ENCODE measurements around the gene GPR39. TPM values are rescaled to one million over a fixed set of nuclear protein-coding genes. Genes with fewer than 3 reads are reported as not detected.
A peak's percentile ranks its signal among the peaks of the same experiment; 100 is the strongest.

The GPR39 gene
- total RNA-seq, 4 donors from 2014 or later: 0.76 to 1.3 (median 1.2) TPM

- H3K4me1 ChIP-seq: peaks cover 0 to 58% (median 7%) of the 10 kb centered on the region in 3 donors
- H3K27ac ChIP-seq: peak overlapping the region in 2 of 4 donors; percentile 13 to 55
- TF ChIP-seq CTCF (IDR thresholded peaks at IDR 0.05): no peak
- H3K27me3 ChIP-seq: no peaks in the 10 kb centered on the region
- no peak for DNase-seq
- intact Hi-C loops (cut with DNase I): no loop called here
- 49 to 56% methylated on average over 8 to 9 of the region's 9 CpGs for WGBS, 2 donors
- H3K36me3 ChIP-seq: no peaks in the 10 kb centered on the region
- H3K9me3 ChIP-seq: no peaks in the 10 kb centered on the region
- no peak overlapping the region for H3K4me3 ChIP-seq
Measured at GRCh38 chr2:132623096-132623839, 206.7 kb downstream of the GPR39 start.

GRCh38 chr2:132627536-132627935 is 210.9 kb downstream of the GPR39 start:
- H3K4me3 ChIP-seq: no peak overlapping the region
- peaks cover 3 to 56% (median 19%) of the 10 kb centered on the region in 3 donors for H3K4me1 ChIP-seq
- no peaks in the 10 kb centered on the region for H3K9me3 ChIP-seq
- H3K36me3 ChIP-seq: no peaks in the 10 kb centered on the region
- DNase-seq: no peak
- WGBS, 2 donors: 47 to 68% methylated on average over 3 of the region's 3 CpGs
- H3K27me3 ChIP-seq: no peaks in the 10 kb centered on the region
- H3K27ac ChIP-seq: no peak overlapping the region
- TF ChIP-seq CTCF (IDR thresholded peaks at IDR 0.05): no peak
- TF ChIP-seq POLR2A (IDR thresholded peaks at IDR 0.05): no peak
- intact Hi-C loops (cut with DNase I): no loop called here

GRCh38 chr2:132632000-132632649 is 215.5 kb downstream of the GPR39 start:
- DNase-seq: no peak
- Histone ChIP-seq H3K4me1 (peaks cover 3 to 39% (median 12%) of the 10 kb centered on the region in 3 donors), H3K4me3 (no peak overlapping the region), H3K36me3 (no peaks in the 10 kb centered on the region), H3K27ac (no peak overlapping the region), H3K9me3 (no peaks in the 10 kb centered on the region), H3K27me3 (no peaks in the 10 kb centered on the region)
- intact Hi-C loops (cut with DNase I): no loop called here
- TF ChIP-seq CTCF (IDR thresholded peaks at IDR 0.05) (no peak), POLR2A (IDR thresholded peaks at IDR 0.05) (no peak)
- 34 to 38% methylated on average over 5 to 6 of the region's 6 CpGs for WGBS, 2 donors

- Histone ChIP-seq H3K27me3 (no peaks in the 10 kb centered on the region), H3K36me3 (no peaks in the 10 kb centered on the region), H3K4me1 (peaks cover 3 to 29% (median 12%) of the 10 kb centered on the region in 3 donors), H3K4me3 (no peak overlapping the region), H3K9me3 (no peaks in the 10 kb centered on the region), H3K27ac (no peak overlapping the region)
- no peak for DNase-seq
- intact Hi-C loops (cut with DNase I): no loop called here
- no peak for TF ChIP-seq CTCF (IDR thresholded peaks at IDR 0.05)
- WGBS, 2 donors: 88 to 96% methylated on average over 2 of the region's 2 CpGs
Measured at GRCh38 chr2:132633635-132634034, 217.0 kb downstream of the GPR39 start.

GRCh38 chr2:132636346-132636745 is 219.7 kb downstream of the GPR39 start:
- Histone ChIP-seq H3K36me3 (no peaks in the 10 kb centered on the region), H3K9me3 (no peaks in the 10 kb centered on the region), H3K4me3 (no peak overlapping the region), H3K4me1 (peaks cover 3 to 16% (median 12%) of the 10 kb centered on the region in 3 donors), H3K27ac (no peak overlapping the region), H3K27me3 (no peaks in the 10 kb centered on the region)
- WGBS, 2 donors: 14 to 30% methylated on average over 1 of the region's 1 CpG
- no peak for DNase-seq
- TF ChIP-seq CTCF (IDR thresholded peaks at IDR 0.05): no peak
- intact Hi-C loops (cut with DNase I): no loop called here

Data from esophagus squamous epithelium (tissue), 5 donors.